GM12874 (cell line): ENCODE results near the gene LSM3.

Experiments
- CTCF ChIP-seq: IDR thresholded peaks from 2 replicates; pipeline ENCODE4 v1.5.1; 2011; ENCODE audit warnings: low read depth, mild to moderate bottlenecking, control low read depth, low read length, moderate library complexity; ENCODE audit not compliant: insufficient read depth

LSM3 gene

GRCh38 chr3:14153663-14154062, 25.0 kb upstream of the LSM3 start:
- TF ChIP-seq CTCF = no peak

- no peak for TF ChIP-seq CTCF
Measured at GRCh38 chr3:14154276-14154675, 24.3 kb upstream of the LSM3 start.

- TF ChIP-seq CTCF = no peak
Measured at GRCh38 chr3:14154895-14155440, 23.6 kb upstream of the LSM3 start.

GRCh38 chr3:14156201-14156600, 22.4 kb upstream of the LSM3 start:
- no peak for TF ChIP-seq CTCF

GRCh38 chr3:14156843-14157561, 21.6 kb upstream of the LSM3 start:
- TF ChIP-seq CTCF = no peak

- no peak for TF ChIP-seq CTCF
Measured at GRCh38 chr3:14157951-14158350, 20.7 kb upstream of the LSM3 start.

- no peak for TF ChIP-seq CTCF
Measured at GRCh38 chr3:14158370-14158769, 20.2 kb upstream of the LSM3 start.
